T-cell (primary cell): Measurements from ENCODE around the gene PRDM16. TPM values are rescaled to one million over a fixed set of nuclear protein-coding genes. Genes with fewer than 3 reads are reported as not detected.

ENCODE experiments used
- ATAC-seq, 4 experiments: fragments of 200-7000 bp in 3 of 4; fragments of 150-1000 bp in 1 of 4; cut with Tn5 transposase; replicated peaks in 1 of 4; 1 replicate in 3 of 4; 2 replicates in 1 of 4; pipeline ENCODE4 v1.10.0; 2021; ENCODE audit warnings: moderate library complexity in 3 of 4, mild to moderate bottlenecking in 2 of 4, moderate number of reproducible peaks in 1 of 4
- CTCF ChIA-PET, 2 donors: fragments of 300-600 bp; sonication (Branson Sonifier 250); formaldehyde crosslinking; loops; one replicate each; lab custom pipeline; 2022; ENCODE audit warnings: antibody characterized with exemption in 2 of 2; lab: Charles Lee
- POLR2A ChIA-PET, 2 donors: fragments of 300-600 bp; sonication (Branson Sonifier 250); formaldehyde crosslinking; loops; one replicate each; lab custom pipeline; 2022; ENCODE audit warnings: antibody characterized with exemption in 2 of 2; lab: Charles Lee
- DNase-seq, 35 experiments: peaks; one replicate each; pipeline versions ENCODE4 v3.0.0 to v3.0.0-alpha.2; 2013 to 2023
- H3K27ac ChIP-seq: one replicate; pipeline ENCODE4 v1.5.1; 2013; ENCODE audit warnings: low read length
- H3K27me3 ChIP-seq, 2 experiments: replicated peaks in 1 of 2; 1 replicate in 1 of 2; 2 replicates in 1 of 2; pipeline versions ENCODE4 v1.6.1 to v1.7.0; 2013; ENCODE audit warnings: low read length in 1 of 2, mixed read lengths in 1 of 2; ENCODE audit not compliant: control insufficient read depth in 2 of 2, insufficient read depth in 2 of 2; ENCODE audit errors: extremely low read depth in 1 of 2
- H3K36me3 ChIP-seq, 2 donors: 1 replicate in 1 of 2; 2 replicates in 1 of 2; pipeline versions ENCODE4 v1.6.1 to v1.7.0; 2013; ENCODE audit warnings: low read length in 1 of 2; ENCODE audit not compliant: control insufficient read depth in 2 of 2, insufficient read depth in 1 of 2; ENCODE audit errors: extremely low read depth in 1 of 2
- H3K4me1 ChIP-seq, 2 experiments: 1 replicate in 1 of 2; 2 replicates in 1 of 2; pipeline versions ENCODE4 v1.6.1 to v1.7.0; 2013; ENCODE audit warnings: low read length in 2 of 2, mixed read lengths in 1 of 2; ENCODE audit not compliant: insufficient read depth in 2 of 2, control insufficient read depth in 1 of 2; ENCODE audit errors: extremely low read depth in 1 of 2
- H3K4me3 ChIP-seq, 2 donors: 1 replicate in 1 of 2; 2 replicates in 1 of 2; pipeline versions ENCODE4 v1.5.1 to v1.7.0; 2013; ENCODE audit warnings: mild to moderate bottlenecking in 2 of 2, low read length in 1 of 2, moderate library complexity in 1 of 2; ENCODE audit not compliant: control insufficient read depth in 1 of 2; ENCODE audit errors: extremely low read depth in 1 of 2
- H3K9me3 ChIP-seq: 2 replicates; pipeline ENCODE4 v1.7.0; 2013
- H3K27ac Mint-ChIP-seq, 2 donors: one replicate each; pipeline ENCODE4 v1.8.0; 2020 to 2021; ENCODE audit warnings: mild to moderate bottlenecking in 2 of 2, mixed read lengths in 2 of 2
- H3K27me3 Mint-ChIP-seq, 2 donors: one replicate each; pipeline ENCODE4 v1.8.0; 2021 to 2022; ENCODE audit warnings: mixed read lengths in 2 of 2
- H3K36me3 Mint-ChIP-seq: one replicate; pipeline ENCODE4 v1.8.0; 2021; ENCODE audit warnings: mixed read lengths
- H3K4me1 Mint-ChIP-seq, 3 donors: one replicate each; pipeline ENCODE4 v1.8.0; 2020 to 2022; ENCODE audit warnings: mixed read lengths in 3 of 3, mild to moderate bottlenecking in 1 of 3
- H3K4me3 Mint-ChIP-seq, 3 donors: one replicate each; pipeline ENCODE4 v1.8.0; 2020 to 2022; ENCODE audit warnings: mild to moderate bottlenecking in 3 of 3, mixed read lengths in 3 of 3, moderate library complexity in 3 of 3
- H3K9me3 Mint-ChIP-seq, 3 donors: one replicate each; pipeline ENCODE4 v1.8.0; 2020 to 2022; ENCODE audit warnings: mixed read lengths in 3 of 3
- WGBS: methylation state at CpG from one replicate; pipeline ENCODE4 v1.1.5; 2013; ENCODE audit warnings: missing lambda C conversion rate; ENCODE audit not compliant: insufficient coverage; 5-methylcytosine and 5-hydroxymethylcytosine counted together
- total RNA-seq, 35 experiments: library from RNA in 6 of 35; stranded (reverse) in 6 of 35; fragments of 120-200 nt in 1 of 35; gene quantifications; one replicate each; pipeline versions ENCODE4 v1.2.1 to v1.2.4 and lab custom pipeline; 2013 to 2026

Gene PRDM16
- total RNA-seq, 5 donors from 2014 or later (not counting 1 experiment from before 2014, with no cell fraction given) = 0.15 to 0.70 (median 0.24) TPM; not detected in 1

DNA sequence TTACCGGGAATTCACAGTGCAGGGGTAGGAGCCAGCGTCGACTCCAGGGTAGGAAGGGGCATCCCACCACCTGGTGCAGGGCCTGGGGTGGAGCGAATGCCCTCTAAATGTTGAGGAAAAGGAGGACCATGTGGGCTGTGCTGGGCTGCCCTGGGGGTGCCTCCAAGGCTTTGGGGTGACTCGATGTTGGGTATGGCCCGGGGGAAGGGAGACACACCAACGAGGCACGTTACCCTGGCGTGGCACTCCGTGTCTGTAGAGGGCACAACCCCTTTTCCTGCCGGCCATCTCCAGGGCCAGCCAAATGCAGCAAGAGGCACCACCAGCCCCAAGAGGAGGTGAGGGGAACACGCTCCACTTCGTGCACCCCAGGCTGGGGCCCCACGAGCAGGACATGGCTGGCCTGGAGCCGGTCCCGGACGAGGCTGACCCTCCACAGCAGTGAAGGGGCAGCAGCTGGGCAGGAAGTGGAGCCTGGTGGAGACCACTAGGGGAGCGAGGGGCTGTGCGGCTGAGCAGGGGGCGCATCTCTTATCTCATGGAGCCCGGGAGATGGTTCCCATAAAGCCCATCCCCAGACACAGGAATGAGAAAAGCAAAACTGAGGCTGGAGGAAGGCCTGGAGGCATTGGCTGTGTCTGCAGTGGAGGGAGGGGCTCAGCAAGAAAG, 36.5 kb upstream of the PRDM16 start:
- peaks cover 21 to 33% (median 25%) of the 10 kb centered on the region in 3 donors for H3K4me1 Mint-ChIP-seq
- H3K4me3 ChIP-seq = peak overlapping the region in 1 of 2 donors; percentile 38
- peaks cover 16 to 34% of the 10 kb centered on the region in 2 experiments for H3K4me1 ChIP-seq
- H3K27ac Mint-ChIP-seq = peak overlapping the region; percentile 22 to 49
- ChIA-PET POLR2A (no interaction called here), CTCF (no interaction called here)
- ATAC-seq (peak in 2 of 4 experiments; percentile 4 to 8), DNase-seq (peak in 1 of 35 experiments; percentile 1)
- H3K9me3 ChIP-seq = no peaks in the 10 kb centered on the region
- WGBS = 78% methylated on average over 17 of the region's 21 CpGs
- H3K9me3 Mint-ChIP-seq = no peaks in the 10 kb centered on the region
- peaks cover 0 to 4% of the 10 kb centered on the region in 2 donors for H3K27me3 Mint-ChIP-seq
- no peaks in the 10 kb centered on the region for H3K36me3 Mint-ChIP-seq
- no peak overlapping the region for H3K27ac ChIP-seq
- H3K27me3 ChIP-seq = peaks cover 0 to 52% of the 10 kb centered on the region in 2 experiments
- H3K4me3 Mint-ChIP-seq = peak overlapping the region in 1 of 3 donors; percentile 59
- no peaks in the 10 kb centered on the region for H3K36me3 ChIP-seq

DNA sequence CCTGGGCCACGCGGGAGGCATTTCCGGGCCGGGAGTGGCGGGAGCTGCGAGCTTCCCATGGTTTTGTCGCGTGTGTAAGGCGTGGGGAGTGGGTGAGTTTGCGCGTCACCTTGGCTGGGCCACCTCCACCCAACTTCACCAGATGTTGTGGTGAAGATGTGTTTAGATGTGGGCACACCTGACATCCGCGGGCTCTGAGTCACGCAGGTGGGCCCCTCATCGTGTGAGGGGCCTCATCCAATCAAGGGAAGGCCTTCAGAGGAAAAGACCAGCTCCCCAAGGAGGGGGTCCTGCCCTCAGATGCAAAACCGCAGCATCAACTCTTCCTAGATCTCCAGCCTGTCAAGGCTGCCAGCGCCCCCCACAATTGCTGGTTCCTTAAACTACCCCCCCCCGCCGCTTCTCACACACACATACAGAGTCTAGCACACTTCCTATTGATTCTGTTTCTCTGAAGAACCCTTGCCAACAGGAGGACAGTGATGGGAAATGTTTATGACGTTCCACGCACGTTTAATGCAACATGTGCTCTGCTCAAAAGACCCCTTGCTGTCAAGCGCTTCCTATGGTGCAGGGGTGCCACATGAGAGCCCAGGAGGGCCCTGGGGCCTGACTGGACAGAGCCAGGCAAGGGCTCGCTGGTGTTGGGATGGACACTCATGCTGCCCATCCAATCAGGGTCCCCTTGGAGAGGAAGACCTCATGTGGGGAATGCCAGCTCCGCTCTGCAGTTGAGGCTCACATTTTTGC, 35.8 kb upstream of the PRDM16 start:
- no peak overlapping the region for H3K27ac ChIP-seq
- peak; percentile 9 to 78 (median 52) for DNase-seq
- H3K4me1 ChIP-seq = peaks cover 16 to 35% of the 10 kb centered on the region in 2 experiments
- H3K4me3 ChIP-seq = peak overlapping the region in 1 of 2 donors; percentile 38
- WGBS = 32% methylated on average over 9 of the region's 25 CpGs
- no peaks in the 10 kb centered on the region for H3K9me3 ChIP-seq
- ChIA-PET POLR2A (no interaction called here), CTCF (no interaction called here)
- H3K4me1 Mint-ChIP-seq = peaks cover 21 to 33% (median 25%) of the 10 kb centered on the region in 3 donors
- ATAC-seq = peak; percentile 83 to 93 (median 89)
- H3K27me3 ChIP-seq = peaks cover 0 to 52% of the 10 kb centered on the region in 2 experiments
- H3K27ac Mint-ChIP-seq = peak overlapping the region; percentile 55 to 81
- peak overlapping the region in 1 of 3 donors; percentile 59 for H3K4me3 Mint-ChIP-seq
- H3K27me3 Mint-ChIP-seq = peaks cover 0 to 5% of the 10 kb centered on the region in 2 donors
- no peaks in the 10 kb centered on the region for H3K36me3 ChIP-seq
- H3K9me3 Mint-ChIP-seq = no peaks in the 10 kb centered on the region
- no peaks in the 10 kb centered on the region for H3K36me3 Mint-ChIP-seq

DNA sequence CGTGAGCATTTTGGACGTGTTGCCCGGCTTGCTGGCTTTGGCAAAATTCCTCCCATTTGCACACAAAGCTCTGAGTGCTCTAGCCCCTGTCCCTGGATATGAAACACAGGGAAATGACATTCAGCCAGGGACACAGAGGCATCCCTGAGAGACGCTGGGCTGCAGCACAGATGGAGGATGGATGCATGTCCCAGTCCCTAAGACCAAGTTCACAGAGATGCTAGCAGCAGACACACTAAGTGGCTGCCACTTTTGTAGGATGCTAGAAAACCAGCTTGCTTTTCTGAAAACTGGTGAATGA, 35.3 kb upstream of the PRDM16 start:
- Histone ChIP-seq H3K4me3 (peak overlapping the region in 1 of 2 donors; percentile 30), H3K36me3 (no peaks in the 10 kb centered on the region), H3K27ac (no peak overlapping the region), H3K27me3 (peaks cover 0 to 52% of the 10 kb centered on the region in 2 experiments), H3K9me3 (no peaks in the 10 kb centered on the region), H3K4me1 (peaks cover 16 to 39% of the 10 kb centered on the region in 2 experiments)
- peak overlapping the region; percentile 43 to 55 for H3K27ac Mint-ChIP-seq
- ChIA-PET CTCF (no interaction called here), POLR2A (no interaction called here)
- H3K4me1 Mint-ChIP-seq = peaks cover 21 to 33% (median 25%) of the 10 kb centered on the region in 3 donors
- WGBS = 100% methylated on average over 1 of the region's 4 CpGs
- peak overlapping the region in 1 of 3 donors; percentile 59 for H3K4me3 Mint-ChIP-seq
- H3K9me3 Mint-ChIP-seq = no peaks in the 10 kb centered on the region
- DNase-seq (no peak), ATAC-seq (no peak)
- no peaks in the 10 kb centered on the region for H3K36me3 Mint-ChIP-seq
- H3K27me3 Mint-ChIP-seq = peaks cover 0 to 5% of the 10 kb centered on the region in 2 donors

- Mint-ChIP-seq H3K4me3 (peak overlapping the region in 1 of 3 donors; percentile 59), H3K4me1 (peaks cover 21 to 33% (median 25%) of the 10 kb centered on the region in 3 donors), H3K27ac (no peak overlapping the region), H3K36me3 (no peaks in the 10 kb centered on the region), H3K27me3 (peaks cover 0 to 5% of the 10 kb centered on the region in 2 donors), H3K9me3 (no peaks in the 10 kb centered on the region)
- Histone ChIP-seq H3K4me1 (peaks cover 20 to 44% of the 10 kb centered on the region in 2 experiments), H3K9me3 (no peaks in the 10 kb centered on the region), H3K27ac (no peak overlapping the region), H3K27me3 (peaks cover 0 to 49% of the 10 kb centered on the region in 2 experiments), H3K36me3 (no peaks in the 10 kb centered on the region), H3K4me3 (no peak overlapping the region)
- POLR2A ChIA-PET = no interaction called here
- WGBS = 87% methylated on average over 5 of the region's 7 CpGs
- ATAC-seq = no peak
- no peak for DNase-seq
- CTCF ChIA-PET = no interaction called here
Measured at GRCh38 chr1:3034162-3034561, 34.8 kb upstream of the PRDM16 start.

- POLR2A ChIA-PET = no interaction called here
- H3K27ac Mint-ChIP-seq = no peak overlapping the region
- no peak for ATAC-seq
Measured at GRCh38 chr1:3034728-3035562, 34.1 kb upstream of the PRDM16 start.

More at GRCh38 chr1:3034728-3035562, 34.1 kb upstream of the PRDM16 start:
- CTCF ChIA-PET = no interaction called here
- no peaks in the 10 kb centered on the region for H3K36me3 ChIP-seq
- Mint-ChIP-seq H3K9me3 (no peaks in the 10 kb centered on the region), H3K4me1 (peaks cover 21 to 33% (median 25%) of the 10 kb centered on the region in 3 donors), H3K36me3 (no peaks in the 10 kb centered on the region), H3K27me3 (peaks cover 0 to 5% of the 10 kb centered on the region in 2 donors), H3K4me3 (no peak overlapping the region)
- WGBS = 76% methylated on average over 10 of the region's 14 CpGs
- H3K9me3 ChIP-seq = no peaks in the 10 kb centered on the region
- DNase-seq = peak in 1 of 35 experiments; percentile 11
- peaks cover 27 to 47% of the 10 kb centered on the region in 2 experiments for H3K4me1 ChIP-seq
- no peak overlapping the region for H3K4me3 ChIP-seq
- H3K27me3 ChIP-seq = peaks cover 0 to 41% of the 10 kb centered on the region in 2 experiments
- H3K27ac ChIP-seq = no peak overlapping the region
